ENCODE data around the gene LRP6. TPM values are rescaled to one million over a fixed set of nuclear protein-coding genes. Genes with fewer than 3 reads are reported as not detected.

LRP6 gene
- total RNA-seq, 2 experiments from 2014 or later, result 5.2 to 8.1 TPM

GRCh38 chr12:12079291-12079690 is 187.6 kb downstream of the LRP6 start:
- H3K79me2 ChIP-seq (ENCODE audit: insufficient read depth, low read depth, low read length), result no peaks in the 10 kb centered on the region
- H4K20me1 ChIP-seq (ENCODE audit: insufficient read depth, low read length), result no peaks in the 10 kb centered on the region
- H3K36me3 ChIP-seq (ENCODE audit: insufficient read depth, low read length), result no peaks in the 10 kb centered on the region
- H3K27ac ChIP-seq (ENCODE audit: low read depth, low read length, poor library complexity, severe bottlenecking), result no peak overlapping the region
- no peaks in the 10 kb centered on the region for H3K4me1 ChIP-seq (ENCODE audit: insufficient read depth, low read length, poor library complexity, severe bottlenecking)
- intact Hi-C loops (cut with micrococcal nuclease; ENCODE audit: unreplicated experiment), result no loop called here
- CTCF ChIA-PET (ENCODE audit: unreplicated experiment), result no interaction called here
- no peak overlapping the region for H3K4me2 ChIP-seq (ENCODE audit: low read length)
- no TSS peak for BruUV-seq (replicated peaks)
- no peaks in the 10 kb centered on the region for H3K9me2 ChIP-seq (ENCODE audit: insufficient read depth, low read length)
- no peak overlapping the region for H2AFZ ChIP-seq (ENCODE audit: low read length)
- POLR2A ChIA-PET, result interaction anchor here (0.6 kb wide), 1 partner anchor 510 kb away, joined by 3 read pairs; no protein-coding TSS in a partner anchor
- H3K9me3 ChIP-seq (ENCODE audit: low read length), result no peaks in the 10 kb centered on the region
- DNase-seq (ENCODE audit: low spot score), result no peak
- no peak overlapping the region for H3K4me3 ChIP-seq (ENCODE audit: low read depth, low read length, poor library complexity, severe bottlenecking)
- no peak for TF ChIP-seq CTCF (conservative IDR thresholded peaks at IDR 0.05; ENCODE audit: low read length)
- TF ChIP-seq EZH2phosphoT487 (IDR thresholded peaks at IDR 0.05; ENCODE audit: borderline replicate concordance, low read depth, low read length), result no peak

- CTCF ChIA-PET (ENCODE audit: unreplicated experiment), result no interaction called here
These were observed 194.6 kb downstream of the LRP6 start for GRCh38 chr12:12072064-12072760.

More at GRCh38 chr12:12072064-12072760, 194.6 kb downstream of the LRP6 start:
- Histone ChIP-seq H3K36me3 (ENCODE audit: insufficient read depth, low read length) (no peaks in the 10 kb centered on the region), H3K79me2 (ENCODE audit: insufficient read depth, low read depth, low read length) (no peaks in the 10 kb centered on the region), H3K9me2 (ENCODE audit: insufficient read depth, low read length) (no peaks in the 10 kb centered on the region), H3K9me3 (ENCODE audit: low read length) (no peaks in the 10 kb centered on the region), H4K20me1 (ENCODE audit: insufficient read depth, low read length) (no peaks in the 10 kb centered on the region), H3K4me3 (ENCODE audit: low read depth, low read length, poor library complexity, severe bottlenecking) (no peak overlapping the region), H2AFZ (ENCODE audit: low read length) (no peak overlapping the region), H3K27ac (ENCODE audit: low read depth, low read length, poor library complexity, severe bottlenecking) (no peak overlapping the region), H3K4me1 (ENCODE audit: insufficient read depth, low read length, poor library complexity, severe bottlenecking) (no peaks in the 10 kb centered on the region), H3K4me2 (ENCODE audit: low read length) (no peak overlapping the region)
- TF ChIP-seq EZH2phosphoT487 (IDR thresholded peaks at IDR 0.05; ENCODE audit: borderline replicate concordance, low read depth, low read length), result no peak
- no peak for TF ChIP-seq CTCF (conservative IDR thresholded peaks at IDR 0.05; ENCODE audit: low read length)
- intact Hi-C loops (cut with micrococcal nuclease; ENCODE audit: unreplicated experiment), result no loop called here
- no peak for DNase-seq (ENCODE audit: low spot score)
- no TSS peak for BruUV-seq (replicated peaks)
- POLR2A ChIA-PET, result no interaction called here
